ENCODE results near the gene NHLRC3.
"Not testable (repeated sequence)": the region's sequence is repeated elsewhere in the genome, so short reads cannot be mapped to it uniquely, and the experiment has no call there.

Gene NHLRC3

DNA sequence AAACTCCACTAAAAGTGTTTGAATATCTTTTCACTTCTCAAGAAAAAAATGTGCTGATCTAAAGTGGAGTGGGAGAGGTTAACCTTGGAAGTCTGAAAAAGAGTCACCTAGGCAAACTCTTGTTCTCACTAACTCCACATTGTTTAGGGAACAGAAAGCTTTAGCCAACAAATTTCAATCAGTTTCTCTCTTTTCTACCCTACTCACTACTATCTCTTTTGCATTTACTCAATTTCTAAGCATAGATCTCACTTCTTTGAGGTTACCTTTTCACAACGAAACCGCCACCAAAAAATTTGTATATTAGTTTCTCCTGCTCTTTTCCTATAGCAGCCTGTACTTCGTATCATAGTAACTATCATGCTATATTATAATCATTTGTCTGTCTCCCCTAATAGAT lies 6.3 kb downstream of the NHLRC3 start:
- DNase-seq (ENCODE audit: low read depth in 2 of 2), result no peak

- DNase-seq (ENCODE audit: low read depth in 2 of 2), result no peak
Measured at GRCh38 chr13:39047560-39047959, 9.3 kb downstream of the NHLRC3 start.

GRCh38 chr13:39048806-39049205 lies 10.6 kb downstream of the NHLRC3 start:
- DNase-seq (ENCODE audit: low read depth in 2 of 2), result no peak

- DNase-seq (ENCODE audit: low read depth in 2 of 2), result no peak
Measured at GRCh38 chr13:39049274-39049673, 11.0 kb downstream of the NHLRC3 start.

GRCh38 chr13:39051157-39051556 lies 12.9 kb downstream of the NHLRC3 start:
- DNase-seq (ENCODE audit: low read depth in 2 of 2), result no peak

DNA sequence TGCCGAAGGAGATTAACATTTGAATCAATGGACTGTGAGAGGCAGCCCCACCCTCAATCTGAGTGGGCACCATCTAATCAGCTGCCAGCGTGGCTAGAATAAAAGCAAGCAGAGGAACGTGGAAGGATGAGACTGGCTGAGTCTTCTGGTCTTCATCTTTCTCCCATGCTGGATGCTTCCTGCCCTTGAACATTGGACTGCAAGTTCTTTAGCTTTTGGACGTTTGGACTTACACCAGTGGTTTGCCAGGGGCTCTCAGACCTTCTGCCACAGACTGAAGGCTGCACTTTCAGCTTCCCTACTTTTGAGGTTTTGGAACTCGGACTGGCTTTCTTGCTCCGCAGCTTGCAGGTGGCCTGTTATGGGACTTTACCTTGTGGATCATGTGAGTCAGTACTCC lies 14.7 kb downstream of the NHLRC3 start:
- DNase-seq (ENCODE audit: low read depth in 2 of 2), result no peak

GRCh38 chr13:39054112-39054511 lies 15.9 kb downstream of the NHLRC3 start:
- DNase-seq (ENCODE audit: low read depth in 2 of 2), result no peak

GRCh38 chr13:39056018-39056417 lies 17.8 kb downstream of the NHLRC3 start:
- no peak for DNase-seq (ENCODE audit: low read depth in 2 of 2)

- no peak for DNase-seq (ENCODE audit: low read depth in 2 of 2)
Measured at GRCh38 chr13:39058040-39058439, 19.8 kb downstream of the NHLRC3 start.

GRCh38 chr13:39062004-39062403 lies 23.7 kb downstream of the NHLRC3 start:
- no peak for DNase-seq (ENCODE audit: low read depth in 2 of 2)

DNA sequence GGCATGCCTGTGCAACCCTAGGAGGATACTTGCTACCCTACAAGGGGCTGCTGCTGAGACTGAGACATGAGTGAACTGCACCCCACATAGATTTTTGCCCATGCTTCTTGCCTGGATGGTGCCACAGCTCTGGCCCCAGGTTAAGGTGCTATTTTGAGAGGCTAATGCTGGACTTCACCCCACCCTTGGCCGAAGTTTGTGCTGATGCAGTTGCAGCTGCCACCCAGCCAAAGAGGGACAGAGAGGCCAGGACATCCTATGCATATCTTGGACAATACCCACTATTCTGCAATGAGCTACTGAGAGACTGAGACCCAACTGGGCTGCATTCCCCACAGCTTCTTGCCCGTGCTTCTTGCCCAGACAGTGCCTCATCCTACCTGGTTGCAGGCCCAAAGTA lies 34.6 kb downstream of the NHLRC3 start:
- DNase-seq (ENCODE audit: low read depth in 2 of 2), result no peak

DNA sequence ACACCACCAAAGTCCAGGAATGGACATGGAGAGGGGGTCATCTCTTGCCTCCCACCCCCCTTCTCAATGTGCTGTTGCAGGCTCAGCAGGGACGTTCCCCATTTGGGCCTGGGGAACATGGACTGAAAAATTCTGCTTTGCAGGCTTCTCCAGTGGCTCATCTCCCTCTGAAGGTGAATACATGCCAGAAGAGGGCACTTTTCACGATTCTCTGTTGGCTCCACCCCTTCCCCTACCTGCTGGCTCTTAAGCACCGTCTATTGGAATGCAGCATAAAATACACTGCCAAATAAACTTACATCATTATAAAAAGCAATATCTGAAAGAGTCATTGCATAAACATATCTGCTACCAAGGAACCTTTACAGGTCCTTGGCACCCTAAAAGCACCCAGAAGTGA lies 35.7 kb downstream of the NHLRC3 start:
- DNase-seq (ENCODE audit: low read depth in 2 of 2), result no peak

- DNase-seq (ENCODE audit: low read depth in 2 of 2), result not testable (repeated sequence)
Measured at GRCh38 chr13:39086251-39086945, 48.1 kb downstream of the NHLRC3 start.

GRCh38 chr13:39091586-39091985 lies 53.3 kb downstream of the NHLRC3 start:
- no peak for DNase-seq (ENCODE audit: low read depth in 2 of 2)

- no peak for DNase-seq (ENCODE audit: low read depth in 2 of 2)
Measured at GRCh38 chr13:39095500-39095899, 57.2 kb downstream of the NHLRC3 start.

- no peak for DNase-seq (ENCODE audit: low read depth in 2 of 2)
Measured at GRCh38 chr13:39099231-39099630, 61.0 kb downstream of the NHLRC3 start.
